IPS DF 4.7 (cell line): Measurements from ENCODE around the gene NRP2.

Experiments
- DNase-seq: peaks from one replicate; pipeline ENCODE4 v3.0.0-alpha.2; 2013; ENCODE audit warnings: low spot score; ENCODE audit errors: extremely low read depth

Gene NRP2

DNA sequence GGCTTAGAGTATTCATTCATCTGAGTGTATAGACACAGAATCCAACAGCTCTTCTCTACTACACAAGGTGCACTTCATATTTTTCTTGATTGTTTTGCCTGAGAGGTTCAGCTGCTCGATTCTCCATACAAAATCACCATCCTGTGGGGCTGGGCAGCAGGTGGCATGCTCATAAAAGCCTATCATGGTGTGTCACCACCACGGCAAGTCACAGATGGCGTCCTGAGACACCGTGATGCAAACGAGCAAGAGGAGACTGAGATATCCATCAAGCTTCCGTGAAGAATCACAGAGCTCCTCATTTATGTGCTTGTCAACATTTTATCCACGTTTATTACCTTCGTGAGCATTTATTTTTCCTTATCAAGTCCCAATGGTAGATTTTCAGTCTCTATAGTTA is 22.4 kb upstream of the NRP2 start:
- no peak for DNase-seq

DNA sequence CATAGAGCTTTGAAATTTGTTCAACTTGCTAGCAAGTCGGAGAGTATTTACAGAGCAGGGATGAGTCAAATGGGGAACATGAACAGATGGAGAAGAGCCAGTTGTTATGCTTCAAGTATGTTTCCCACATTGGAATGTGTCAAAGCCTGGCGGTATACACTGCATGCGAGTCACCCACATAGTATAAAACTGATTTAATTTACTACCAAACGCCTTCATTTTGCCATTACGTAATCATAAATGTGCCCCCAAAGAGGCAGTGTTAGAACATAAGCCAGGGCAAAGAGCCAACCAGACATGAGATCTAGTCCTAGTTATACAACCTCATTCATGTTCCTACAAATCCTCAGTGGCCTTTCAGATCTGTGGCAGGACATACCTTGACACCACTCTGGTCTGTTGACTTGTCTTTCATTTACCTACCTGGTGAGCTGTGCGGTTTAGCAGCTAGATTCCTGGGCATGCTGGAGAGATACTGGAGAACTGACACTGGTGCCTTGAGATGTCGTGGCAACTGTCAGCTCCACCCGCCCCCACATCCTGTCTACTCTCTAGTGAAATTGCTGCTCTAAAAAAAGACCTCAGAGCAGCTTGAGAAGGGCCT is 21.7 kb upstream of the NRP2 start:
- DNase-seq = no peak

DNA sequence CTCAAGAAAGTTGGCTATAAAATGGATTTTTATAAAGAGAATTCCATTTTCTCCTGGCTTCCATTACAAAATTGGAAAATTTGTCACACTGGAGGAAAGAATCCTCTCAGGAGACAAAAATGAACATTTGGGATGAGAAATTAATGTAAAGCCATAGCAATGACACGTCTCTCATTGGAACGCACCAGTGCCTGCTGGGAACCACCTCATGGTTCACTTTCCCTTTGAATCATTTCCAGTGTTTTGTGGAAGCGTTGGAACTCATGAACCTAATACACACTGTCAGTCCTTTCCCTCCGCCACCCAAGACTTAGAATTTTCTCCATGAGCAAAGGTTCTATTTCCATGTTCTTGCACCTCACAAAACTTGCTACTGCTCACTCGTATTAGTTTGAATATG is 21.0 kb upstream of the NRP2 start:
- DNase-seq = no peak

DNA sequence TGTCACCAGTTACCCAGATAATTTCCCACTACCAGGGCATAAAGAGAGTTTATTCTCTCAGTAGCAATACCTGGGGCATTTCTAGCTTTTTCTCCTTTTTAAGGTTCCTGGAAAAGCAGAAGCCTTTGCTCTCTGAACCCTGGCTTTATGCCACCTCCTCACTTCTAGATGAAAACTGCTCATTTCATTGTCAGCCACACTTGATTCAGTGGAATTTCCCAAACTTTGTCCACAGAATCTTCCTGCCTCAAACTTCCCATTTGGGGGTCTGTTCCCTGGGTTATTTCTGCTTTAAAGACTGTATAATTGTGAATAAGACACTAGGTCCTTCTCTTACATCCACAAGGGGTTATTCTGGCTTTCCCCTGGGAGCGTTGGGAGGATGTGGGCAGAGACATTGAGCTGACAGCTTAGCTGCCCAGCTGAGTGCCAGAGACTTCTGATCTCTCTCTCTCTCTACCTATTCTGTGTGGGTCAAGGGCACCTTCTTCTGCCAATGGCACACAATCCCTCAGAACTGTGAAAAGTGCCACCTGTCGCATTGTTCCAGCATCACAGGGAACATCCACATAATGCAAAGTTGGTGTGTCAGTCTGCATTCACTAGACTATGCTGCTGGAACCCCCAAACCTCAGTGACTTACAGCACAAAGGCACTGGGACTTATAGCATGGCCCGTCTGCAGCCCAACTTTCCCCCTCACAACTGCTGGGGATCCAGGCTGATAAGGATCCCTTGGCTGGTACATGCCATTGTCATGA is 19.9 kb upstream of the NRP2 start:
- DNase-seq = no peak

DNA sequence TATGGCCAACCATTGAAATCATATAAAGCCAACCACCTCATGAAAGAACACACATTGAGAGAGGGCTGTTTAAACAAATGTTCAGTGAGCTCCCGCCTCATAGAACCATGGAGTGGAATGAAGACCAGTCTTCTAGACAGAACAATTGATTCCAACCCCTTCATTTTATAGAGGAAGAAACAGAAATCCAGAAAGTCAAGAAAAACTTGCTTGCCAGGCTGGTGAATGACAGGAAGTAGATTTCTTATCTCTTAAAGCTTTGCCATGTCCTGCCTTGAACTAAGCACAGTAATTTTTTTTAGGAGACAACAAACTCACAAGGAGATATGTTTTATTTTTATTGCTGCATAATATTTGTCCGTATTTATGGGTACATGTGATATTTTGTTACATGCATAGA is 16.5 kb upstream of the NRP2 start:
- no peak for DNase-seq

DNA sequence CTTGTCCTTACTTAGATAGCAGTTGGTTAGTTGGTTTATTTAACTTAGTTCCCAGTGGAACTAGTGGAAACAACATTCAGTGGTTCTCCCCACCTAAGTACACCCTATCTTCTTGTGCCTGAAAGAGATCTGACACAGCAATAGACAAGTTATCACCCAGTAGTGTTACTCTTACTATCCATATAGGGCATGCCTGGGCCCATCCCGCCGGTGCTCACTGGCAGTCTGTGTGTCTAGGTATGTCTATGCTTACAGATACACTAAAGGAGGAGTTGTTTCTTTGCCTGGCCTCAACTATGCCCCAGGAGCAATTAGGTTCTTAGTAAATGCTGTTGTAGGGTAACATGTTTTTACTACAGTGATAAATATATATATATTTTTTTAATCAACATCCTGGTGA is 12.0 kb upstream of the NRP2 start:
- no peak for DNase-seq

DNA sequence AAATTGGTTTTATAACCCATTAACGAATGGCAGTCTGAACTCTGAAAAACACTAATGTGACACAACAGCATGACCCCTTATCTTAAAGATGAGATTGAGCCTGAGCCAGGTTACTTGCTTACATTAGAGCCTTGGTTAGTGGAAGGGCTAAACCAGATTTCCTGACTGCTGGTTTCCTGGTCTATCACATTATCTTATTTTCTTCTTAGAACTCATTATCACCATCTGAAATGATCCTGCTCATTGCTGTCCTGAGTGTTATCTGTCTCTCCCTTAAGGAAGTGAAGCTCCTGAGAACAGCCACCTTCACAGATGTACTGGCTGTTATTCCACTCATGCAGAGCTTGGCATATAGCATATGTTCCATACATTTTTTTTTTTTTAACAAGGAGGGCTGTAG is 9.0 kb upstream of the NRP2 start:
- DNase-seq = no peak

DNA sequence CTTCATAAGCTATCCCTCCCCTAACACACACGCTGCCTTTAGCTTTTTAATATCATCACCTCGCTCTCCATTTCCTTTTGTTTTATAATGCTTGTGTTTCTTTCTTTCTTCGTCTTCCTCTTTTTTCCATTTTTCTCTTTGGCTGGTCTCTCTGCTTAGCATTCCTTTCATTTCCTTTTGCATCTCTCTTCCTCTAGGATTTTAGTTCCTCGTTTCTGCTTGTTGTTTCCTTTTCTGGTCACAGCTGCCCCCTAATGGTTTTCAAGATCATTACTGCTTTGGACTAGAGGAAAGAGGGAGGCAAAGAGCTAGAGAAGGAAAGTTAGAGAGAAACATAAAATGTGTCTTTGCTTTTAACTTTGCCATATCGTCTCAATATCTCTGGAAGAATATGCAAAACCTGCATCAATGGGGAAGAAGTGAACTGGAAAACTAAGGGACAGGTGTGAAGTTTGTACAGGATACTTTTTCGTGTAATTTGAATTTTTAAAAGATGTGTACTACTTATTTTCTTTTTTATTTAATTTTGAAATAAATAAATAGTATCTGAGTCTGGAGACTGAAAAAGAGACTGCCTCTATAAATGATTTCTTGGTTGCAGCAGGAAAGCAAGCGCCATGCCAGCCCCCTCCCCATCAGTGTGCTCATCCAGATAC is 6.3 kb upstream of the NRP2 start:
- no peak for DNase-seq

DNA sequence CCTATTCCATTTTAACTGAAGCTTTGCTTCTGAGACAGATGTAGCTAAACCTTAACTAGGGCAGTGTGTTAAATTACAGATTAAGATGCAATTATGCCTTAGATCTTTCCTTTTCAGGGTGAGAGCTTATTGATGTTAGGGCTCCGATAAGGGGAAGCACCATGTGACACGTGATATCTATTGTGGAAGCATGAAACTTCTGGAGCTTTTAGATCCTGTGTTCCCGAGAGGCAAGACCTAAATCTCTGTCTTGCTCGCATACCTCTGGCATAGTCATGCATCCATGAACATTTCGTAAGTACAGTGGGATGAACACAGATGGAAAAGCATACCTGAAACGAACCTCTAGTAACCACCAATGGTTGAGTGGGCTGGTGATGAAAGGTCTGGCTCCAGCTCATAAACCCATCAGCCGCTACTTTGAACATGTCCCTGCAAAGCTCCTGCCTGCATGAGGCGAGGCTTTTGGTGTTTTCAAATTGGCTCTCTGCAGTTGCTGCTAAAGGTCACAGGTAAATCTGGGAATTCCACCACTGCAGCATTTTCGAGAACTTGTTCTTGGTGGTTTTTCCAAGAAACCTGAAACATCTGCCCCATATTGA is 3.7 kb upstream of the NRP2 start:
- no peak for DNase-seq

DNA sequence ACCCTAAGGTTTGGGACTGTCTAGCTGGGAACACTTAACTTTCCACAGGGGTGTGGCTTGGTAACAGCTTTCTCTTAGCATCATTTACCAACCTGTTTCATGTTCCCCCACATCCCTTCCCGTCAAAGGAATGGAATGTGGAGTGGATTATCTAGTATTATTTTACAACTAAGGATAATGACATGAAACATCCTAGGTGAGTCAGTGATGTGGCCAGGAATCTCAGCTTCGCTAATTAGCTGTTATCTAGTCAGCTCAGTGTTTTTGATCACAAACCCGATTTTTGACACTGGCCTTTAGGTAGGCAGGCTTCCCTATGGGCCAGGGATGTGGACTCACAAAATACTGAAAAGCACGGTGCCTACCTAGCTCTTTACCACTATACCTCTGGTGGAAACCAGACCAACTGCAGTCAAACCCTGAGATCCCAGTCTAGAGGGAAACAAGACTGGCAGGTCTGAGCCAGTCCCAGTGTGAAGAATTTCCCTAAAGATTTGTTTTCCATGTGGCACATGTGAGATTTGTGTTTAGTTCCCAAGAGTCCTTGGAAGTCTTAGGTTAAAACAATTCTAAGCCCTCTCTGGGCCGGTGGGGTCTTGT is 2.8 kb upstream of the NRP2 start:
- DNase-seq = no peak

DNA sequence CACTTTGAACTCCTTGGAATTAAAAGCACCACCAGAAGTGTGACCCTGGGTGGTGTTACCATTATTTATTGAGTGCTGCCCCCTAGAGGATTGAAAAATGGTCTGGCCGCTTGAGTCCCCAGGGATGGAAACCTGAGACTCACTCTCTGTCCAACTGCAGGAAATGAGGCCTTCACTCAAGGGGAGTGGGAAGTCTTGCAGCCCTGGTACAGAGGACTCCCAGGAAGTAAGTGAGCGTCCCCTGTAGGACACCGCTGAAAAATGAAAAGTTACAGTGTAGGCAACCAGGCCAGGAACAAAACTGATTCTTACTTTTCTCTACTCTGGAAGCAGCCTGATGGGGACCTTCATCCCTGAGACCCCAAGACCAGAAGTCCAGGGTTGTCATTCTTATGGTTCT is 2.2 kb upstream of the NRP2 start:
- peak; percentile 90 for DNase-seq

DNA sequence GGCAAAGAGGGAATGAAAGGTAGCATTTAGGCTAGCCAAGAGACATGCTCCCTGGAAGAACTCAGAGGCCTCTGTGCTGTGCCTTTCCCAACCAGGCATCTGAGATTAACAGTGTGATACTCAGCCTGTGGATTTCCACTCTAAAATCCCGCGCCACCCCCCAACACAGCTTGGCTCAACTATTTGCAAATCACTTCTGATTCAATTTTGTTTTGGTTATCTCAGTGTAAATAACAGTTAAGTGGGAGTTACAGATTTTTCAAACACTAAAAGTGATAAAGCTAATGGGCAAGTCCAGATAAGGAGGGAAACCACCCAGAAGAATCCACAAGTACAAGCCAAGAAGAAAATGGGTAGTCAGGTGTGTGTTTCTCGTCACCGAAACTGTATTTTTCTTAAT is 1.4 kb upstream of the NRP2 start:
- DNase-seq = no peak

DNA sequence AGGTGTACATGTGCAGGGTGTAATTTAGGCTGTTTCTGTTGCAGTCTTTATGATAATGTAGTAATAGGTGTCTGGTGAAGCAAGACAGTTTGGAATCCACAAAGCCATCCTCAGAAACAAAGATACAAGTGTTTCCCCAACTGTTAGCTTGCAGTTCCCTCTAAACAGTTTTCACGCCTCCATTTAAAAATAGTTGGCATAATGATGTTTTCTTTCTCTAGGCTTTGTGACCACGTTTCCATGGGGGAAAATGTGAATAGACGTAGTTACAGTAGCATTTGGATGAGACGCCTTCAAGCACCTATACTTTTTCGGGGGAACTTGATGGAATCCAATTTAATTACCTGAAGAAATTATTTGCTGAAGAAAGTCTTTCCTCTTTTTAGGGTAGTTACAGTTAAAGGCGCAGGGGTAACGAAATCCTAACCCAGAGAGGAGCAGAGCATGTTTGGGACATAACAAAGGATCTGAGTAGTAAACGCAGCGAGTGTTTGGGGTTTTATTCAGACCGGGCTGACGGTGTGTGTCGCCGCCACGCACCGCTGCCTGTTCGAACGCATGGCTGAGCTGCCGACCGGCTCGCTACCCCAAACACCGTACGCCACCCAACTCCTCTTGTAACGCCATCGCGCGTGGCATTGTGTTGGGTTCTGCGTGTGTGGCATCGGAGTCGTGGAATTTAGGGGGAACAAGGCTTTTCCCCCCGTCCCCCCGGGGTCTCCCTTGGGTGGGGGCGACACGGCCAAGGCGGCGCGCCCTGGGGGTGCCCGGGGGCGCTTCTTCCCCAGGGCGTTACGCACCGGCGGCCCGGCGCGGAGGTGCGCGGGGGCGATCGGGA is 681 bp upstream of the NRP2 start:
- no peak for DNase-seq

DNA sequence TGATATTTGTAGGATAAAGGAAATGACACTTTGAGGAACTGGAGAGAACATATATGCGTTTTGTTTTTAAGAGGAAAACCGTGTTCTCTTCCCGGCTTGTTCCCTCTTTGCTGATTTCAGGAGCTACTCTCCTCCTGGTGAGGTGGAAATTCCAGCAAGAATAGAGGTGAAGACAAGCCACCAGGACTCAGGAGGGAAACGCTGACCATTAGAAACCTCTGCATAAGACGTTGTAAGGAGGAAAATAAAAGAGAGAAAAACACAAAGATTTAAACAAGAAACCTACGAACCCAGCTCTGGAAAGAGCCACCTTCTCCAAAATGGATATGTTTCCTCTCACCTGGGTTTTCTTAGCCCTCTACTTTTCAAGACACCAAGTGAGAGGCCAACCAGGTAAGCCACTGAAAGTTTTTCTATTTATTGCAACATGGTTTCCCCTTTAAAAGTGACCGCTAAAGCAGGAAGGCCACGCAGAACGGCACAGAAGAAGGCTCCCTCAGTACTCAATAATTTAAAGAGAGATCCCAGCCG is 735 bp downstream of the NRP2 start:
- DNase-seq = no peak

DNA sequence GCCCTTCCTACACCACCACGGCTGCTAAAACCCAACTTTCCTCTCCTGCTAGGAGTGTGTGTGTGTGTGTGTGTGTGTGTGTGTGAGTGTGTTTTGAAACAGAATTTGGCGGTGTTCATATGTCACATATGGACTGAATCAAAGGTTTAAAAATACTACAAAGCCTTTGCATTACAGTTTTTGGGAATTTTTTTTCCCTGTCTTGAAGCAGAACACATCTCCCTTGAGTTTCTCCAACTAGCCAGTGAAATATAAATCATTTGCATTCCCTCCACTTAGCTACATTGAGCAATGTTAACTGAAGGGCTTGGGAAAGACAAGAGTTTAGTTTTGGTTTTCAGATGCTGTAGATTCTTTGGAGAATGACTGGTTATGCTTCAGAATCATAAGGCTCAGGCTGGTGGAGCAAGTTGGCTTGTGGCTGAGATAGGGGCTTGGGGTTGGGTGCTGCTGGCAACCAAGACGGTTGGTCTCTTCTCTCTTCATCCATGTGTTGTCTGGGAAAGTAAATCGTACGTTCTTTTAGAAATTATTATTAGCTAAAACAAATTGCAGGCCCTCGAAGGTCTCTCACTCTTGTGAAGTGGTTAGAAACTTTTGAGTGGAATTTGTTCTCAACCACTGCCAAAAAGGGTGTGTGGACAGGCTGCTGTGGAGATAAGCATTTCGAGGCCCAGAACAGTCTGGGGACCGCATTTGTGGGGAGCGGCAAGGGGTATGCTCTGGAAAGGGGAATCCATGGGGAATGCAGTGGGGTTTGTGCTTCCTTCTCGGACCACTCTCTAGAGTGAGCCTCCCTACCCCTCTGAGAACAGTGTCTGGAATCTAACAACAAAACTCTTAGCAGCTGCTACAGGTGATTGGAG is 1.4 kb downstream of the NRP2 start:
- no peak for DNase-seq

DNA sequence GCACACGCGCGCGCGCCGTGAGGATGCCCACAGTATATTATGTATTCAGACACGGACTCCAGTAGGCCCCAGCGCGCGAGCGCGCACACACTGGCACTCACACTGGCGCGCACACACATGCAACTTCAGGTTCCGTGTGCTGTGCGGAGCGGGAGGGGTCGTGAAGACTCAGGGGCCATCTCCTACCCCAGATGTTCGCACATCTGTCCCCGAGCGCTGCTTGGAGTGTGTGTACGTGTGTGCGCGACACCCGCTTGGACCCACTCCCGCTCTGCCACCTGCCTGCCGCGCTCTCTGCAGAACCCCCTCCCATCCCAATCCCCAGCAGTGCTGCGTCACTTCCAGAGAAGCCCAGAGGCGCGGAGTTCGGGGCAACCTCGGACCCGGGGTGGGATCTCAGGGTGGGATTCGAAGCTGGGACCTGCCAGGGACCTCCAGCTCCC is 2.6 kb downstream of the NRP2 start:
- DNase-seq = no peak

DNA sequence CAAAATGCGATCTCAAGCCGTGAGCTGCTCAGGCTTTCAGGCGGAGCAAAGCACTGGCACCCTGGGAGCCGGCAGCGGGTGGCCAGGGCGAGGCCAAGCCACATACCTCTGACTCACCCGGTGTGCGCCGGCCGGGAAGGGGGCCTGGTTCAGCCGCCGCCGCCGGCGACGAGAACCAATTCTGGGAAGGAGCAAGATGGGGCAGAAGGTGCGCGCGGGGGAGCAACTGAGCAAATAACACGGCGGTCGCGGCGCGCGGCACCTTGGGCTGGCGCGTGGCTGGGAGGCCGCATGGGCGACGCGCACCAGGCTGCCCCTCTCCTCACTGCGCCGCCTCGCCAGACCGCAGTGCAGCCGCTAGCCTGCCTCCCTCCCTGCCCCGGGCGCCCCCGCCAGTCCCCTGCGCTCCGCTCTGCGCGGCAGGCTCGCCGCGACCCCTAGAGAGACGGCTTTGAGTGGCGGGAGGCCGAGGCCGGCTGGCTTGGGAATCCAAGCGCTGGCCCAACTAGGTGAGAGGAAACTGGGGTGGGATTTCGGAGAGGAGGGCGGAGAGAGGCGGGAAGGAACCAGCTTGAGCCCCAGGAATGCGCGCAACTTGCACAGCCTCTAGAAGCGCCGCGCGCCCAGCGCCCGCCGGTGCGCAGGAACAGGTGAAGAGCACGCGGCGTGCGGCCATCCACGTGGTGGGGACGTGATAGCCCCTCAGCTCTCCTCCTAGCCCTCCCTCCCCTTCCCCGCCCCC is 3.2 kb downstream of the NRP2 start:
- no peak for DNase-seq

DNA sequence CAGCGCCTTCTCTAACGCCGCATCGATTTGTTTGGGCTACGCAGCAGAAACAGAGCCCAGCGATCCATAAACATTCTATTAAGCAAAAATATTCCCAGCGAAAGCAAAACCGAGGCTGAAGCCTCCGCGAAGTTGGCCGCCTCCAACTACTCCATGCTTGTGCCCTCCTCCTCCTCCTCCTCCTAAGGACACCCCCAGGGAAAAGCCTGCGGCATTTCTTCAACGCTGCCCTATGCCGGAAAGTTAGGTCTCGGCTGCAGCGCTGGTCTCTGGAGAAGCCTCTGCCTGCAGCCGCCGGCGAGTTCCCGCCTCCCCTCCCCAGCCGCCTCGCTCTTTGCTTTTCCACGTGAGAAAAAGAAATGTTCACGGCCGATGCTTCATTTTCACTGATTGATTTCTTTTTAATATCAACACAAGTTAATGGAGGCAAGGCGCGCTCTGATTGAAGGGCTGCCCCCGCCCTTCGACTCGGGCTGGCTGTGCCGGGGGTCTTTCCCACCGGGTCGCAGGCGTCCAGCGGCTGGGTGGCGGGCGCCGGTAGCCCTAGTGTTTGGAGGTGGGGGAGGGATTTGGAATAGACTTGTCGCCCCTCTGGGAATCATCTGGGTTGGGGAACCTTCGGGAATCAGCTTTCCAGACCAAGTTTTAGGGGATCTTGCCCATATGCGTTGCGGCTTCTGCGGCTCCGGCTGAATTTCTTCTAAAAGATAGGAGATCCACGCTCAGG is 3.9 kb downstream of the NRP2 start:
- no peak for DNase-seq
